Muscle layer of colon (tissue), 2 donors: ENCODE data around the gene EPN3.

Experiments used
- H3K27ac ChIP-seq: one replicate; pipeline ENCODE4 v1.7.0; 2013; ENCODE audit warnings: low read depth, mild to moderate bottlenecking, low read length, moderate library complexity
- H3K27me3 ChIP-seq, 2 donors: one replicate each; pipeline ENCODE4 v1.7.0; 2013; ENCODE audit warnings: low read length in 2 of 2, mild to moderate bottlenecking in 2 of 2; ENCODE audit not compliant: insufficient read depth in 2 of 2, control insufficient read depth in 1 of 2
- H3K36me3 ChIP-seq: one replicate; pipeline ENCODE4 v1.7.0; 2013; ENCODE audit warnings: mild to moderate bottlenecking, low read length; ENCODE audit not compliant: insufficient read depth
- H3K4me1 ChIP-seq: one replicate; pipeline ENCODE4 v1.7.0; 2013; ENCODE audit warnings: mild to moderate bottlenecking, low read length; ENCODE audit not compliant: insufficient read depth
- H3K4me3 ChIP-seq, 2 donors: one replicate each; pipeline ENCODE4 v1.7.0; 2013; ENCODE audit warnings: low read length in 2 of 2, low read depth in 1 of 2, mild to moderate bottlenecking in 1 of 2, moderate library complexity in 1 of 2
- H3K9ac ChIP-seq: one replicate; pipeline ENCODE4 v1.7.0; 2013; ENCODE audit warnings: low read length
- H3K9me3 ChIP-seq: one replicate; pipeline ENCODE4 v1.7.0; 2013; ENCODE audit warnings: mild to moderate bottlenecking, low read length
- donor health status: abdominal sarcoma.
- donor health status: Adenocarcinoma of cecum.

EPN3 gene

DNA sequence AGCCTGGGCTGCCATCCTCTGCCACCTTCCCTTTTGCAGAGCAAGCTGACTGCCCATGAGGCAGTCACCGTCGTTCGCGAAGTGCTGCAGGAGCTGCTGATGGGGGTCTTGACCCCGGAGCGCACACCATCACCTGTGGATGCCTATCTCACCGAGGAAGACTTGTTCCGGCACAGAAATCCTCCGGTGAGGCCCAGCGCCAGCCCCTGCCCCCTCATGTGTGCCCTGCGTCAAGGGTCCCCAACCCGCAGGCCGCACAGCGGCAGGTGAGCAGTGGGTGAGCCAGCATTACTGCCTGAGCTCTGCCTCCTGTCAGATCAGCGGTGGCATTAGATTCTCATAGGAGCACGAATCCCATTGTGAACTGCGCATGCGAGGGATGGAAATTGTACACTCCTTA lies 7.7 kb upstream of the EPN3 start:
- Histone ChIP-seq H3K27ac (no peak overlapping the region), H3K9me3 (no peaks in the 10 kb centered on the region), H3K36me3 (no peaks in the 10 kb centered on the region), H3K4me1 (no peaks in the 10 kb centered on the region), H3K27me3 (no peaks in the 10 kb centered on the region), H3K9ac (no peak overlapping the region), H3K4me3 (no peak overlapping the region)

DNA sequence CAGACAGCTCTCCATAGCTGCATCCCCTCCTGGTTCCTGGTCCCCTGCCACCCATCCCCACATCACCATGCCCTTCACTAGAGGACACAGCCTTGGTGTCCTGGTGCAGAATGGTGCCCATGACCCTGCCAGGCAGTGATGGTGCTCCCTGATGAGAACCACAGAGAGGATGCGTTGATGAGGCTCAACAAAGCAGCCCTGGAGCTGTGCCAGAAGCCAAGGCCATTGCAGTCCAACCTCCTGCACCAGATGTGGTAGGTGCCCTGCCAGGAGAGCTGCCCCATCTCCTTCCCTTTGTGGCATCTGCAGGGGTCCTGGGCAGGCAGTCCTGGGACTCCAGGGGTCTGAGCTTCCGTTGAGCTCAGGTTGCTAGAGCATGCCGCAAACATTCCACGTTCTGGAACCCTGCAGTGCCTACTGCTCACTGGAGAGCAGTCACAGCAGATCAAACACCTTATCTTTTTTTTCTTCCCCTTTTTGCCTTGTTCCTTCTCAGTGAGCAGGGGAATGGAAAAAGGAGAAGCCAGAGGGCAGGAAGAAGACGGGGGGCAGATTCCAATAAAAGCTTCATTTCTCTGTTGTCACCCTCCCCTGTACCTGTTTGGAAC lies 5.3 kb upstream of the EPN3 start:
- H3K27ac ChIP-seq: no peak overlapping the region
- H3K9me3 ChIP-seq: no peaks in the 10 kb centered on the region
- H3K36me3 ChIP-seq: no peaks in the 10 kb centered on the region
- no peak overlapping the region for H3K4me3 ChIP-seq
- H3K9ac ChIP-seq: no peak overlapping the region
- peaks cover 10 to 16% of the 10 kb centered on the region in 2 donors for H3K27me3 ChIP-seq
- no peaks in the 10 kb centered on the region for H3K4me1 ChIP-seq

DNA sequence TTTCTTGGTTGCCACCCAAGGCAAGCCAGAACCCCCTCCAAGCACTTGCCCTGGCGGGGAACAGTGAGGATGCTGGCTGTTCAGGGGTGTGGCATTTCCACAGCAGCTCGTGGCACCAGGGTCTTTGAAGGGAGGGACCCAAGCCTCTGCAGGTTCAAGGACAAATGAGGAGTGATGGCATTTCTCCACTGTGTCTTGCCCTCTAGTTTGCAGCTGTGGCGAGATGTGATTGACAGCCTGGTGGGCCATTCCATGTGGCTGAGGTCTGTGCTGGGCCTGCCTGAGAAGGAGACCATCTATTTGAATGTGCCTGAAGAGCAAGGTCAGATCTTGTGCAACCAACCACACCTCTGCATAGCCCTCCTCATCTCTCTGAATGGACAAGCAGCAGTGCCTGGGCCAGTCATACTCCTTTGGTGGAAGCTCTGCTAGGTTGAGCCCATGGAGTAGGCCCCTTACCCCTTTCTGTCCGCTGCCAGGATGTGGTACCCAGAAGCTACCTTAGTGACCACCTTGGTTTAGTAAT lies 4.5 kb upstream of the EPN3 start:
- Histone ChIP-seq H3K4me1 (no peaks in the 10 kb centered on the region), H3K27ac (no peak overlapping the region), H3K9ac (no peak overlapping the region), H3K9me3 (no peaks in the 10 kb centered on the region), H3K4me3 (no peak overlapping the region), H3K27me3 (peaks cover 18 to 23% of the 10 kb centered on the region in 2 donors), H3K36me3 (no peaks in the 10 kb centered on the region)

DNA sequence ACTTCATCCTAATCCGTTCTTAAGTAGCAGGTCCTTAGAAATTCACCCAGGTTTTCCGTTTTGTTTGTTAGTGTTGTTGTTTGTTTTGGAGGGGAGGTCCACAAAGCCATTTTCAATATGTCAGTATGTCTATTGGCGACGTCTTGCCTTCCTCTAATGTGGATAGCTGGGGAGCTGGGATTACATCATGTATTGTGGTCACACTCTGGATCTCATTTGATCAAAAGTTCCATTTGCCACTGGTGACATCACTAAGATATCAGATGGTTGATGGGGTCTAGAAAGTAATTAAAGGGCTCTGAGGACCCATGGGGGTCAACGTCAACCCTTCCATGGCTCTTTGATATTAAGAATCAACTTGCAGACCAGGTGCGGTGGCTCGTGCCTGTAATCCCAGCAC lies 2.7 kb upstream of the EPN3 start:
- no peaks in the 10 kb centered on the region for H3K36me3 ChIP-seq
- no peak overlapping the region for H3K9ac ChIP-seq
- H3K4me3 ChIP-seq: no peak overlapping the region
- H3K9me3 ChIP-seq: no peaks in the 10 kb centered on the region
- H3K27me3 ChIP-seq: peaks cover 32 to 35% of the 10 kb centered on the region in 2 donors
- no peak overlapping the region for H3K27ac ChIP-seq
- peaks cover 12% of the 10 kb centered on the region for H3K4me1 ChIP-seq

DNA sequence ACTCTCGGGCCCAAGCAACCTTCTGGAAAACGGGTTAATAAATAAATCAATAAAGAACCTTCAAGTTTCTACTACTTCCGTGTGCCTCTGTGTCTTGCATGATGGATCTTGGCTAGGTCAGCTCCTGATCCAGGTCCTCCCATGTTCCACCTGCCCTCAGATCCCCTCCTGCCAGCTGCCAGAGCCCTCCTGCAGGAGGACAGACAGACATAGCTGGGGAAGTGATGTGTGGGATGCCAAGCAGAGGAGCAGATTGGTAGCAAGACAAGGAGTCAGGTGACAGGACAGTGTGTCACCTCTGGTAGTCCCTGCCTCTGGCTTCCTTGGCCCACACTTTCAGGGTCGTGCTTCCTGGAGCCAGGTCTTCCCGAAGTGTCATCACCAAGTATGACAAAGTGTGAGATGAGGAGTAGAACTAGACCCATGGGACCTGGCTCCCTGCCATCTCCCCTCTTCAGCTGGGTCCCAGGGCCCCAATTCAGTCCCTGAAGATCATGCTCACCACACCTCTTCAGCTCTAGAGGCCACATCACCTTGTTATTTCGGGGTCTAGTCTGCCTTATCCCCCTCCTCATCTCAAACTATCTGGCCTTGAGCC lies 1.0 kb upstream of the EPN3 start:
- peaks cover 35 to 39% of the 10 kb centered on the region in 2 donors for H3K27me3 ChIP-seq
- no peak overlapping the region for H3K9ac ChIP-seq
- H3K4me3 ChIP-seq: no peak overlapping the region
- no peaks in the 10 kb centered on the region for H3K9me3 ChIP-seq
- no peak overlapping the region for H3K27ac ChIP-seq
- H3K36me3 ChIP-seq: no peaks in the 10 kb centered on the region
- peaks cover 12% of the 10 kb centered on the region for H3K4me1 ChIP-seq

DNA sequence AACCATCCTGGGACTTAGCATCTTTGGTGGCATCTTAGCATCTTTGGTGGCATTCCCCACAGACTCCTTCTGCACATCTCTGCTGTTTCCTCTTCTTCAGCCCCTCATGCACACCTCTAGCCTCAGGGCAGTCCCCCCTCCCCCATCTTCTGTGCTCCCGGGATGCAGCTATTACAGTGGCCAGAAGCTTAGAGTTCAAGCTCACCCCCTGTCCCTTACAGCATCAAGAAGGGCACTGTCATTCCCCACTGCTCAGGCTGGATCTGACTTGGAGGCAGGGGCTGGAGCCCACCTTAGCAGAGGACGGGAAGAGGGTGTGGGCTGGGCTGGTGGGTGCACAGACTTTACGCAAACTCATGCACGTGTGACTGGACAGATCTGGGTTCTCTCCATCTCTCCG lies 650 bp downstream of the EPN3 start:
- Histone ChIP-seq H3K27ac (no peak overlapping the region), H3K4me1 (peaks cover 12% of the 10 kb centered on the region), H3K27me3 (peaks cover 35 to 39% of the 10 kb centered on the region in 2 donors), H3K4me3 (no peak overlapping the region), H3K9me3 (no peaks in the 10 kb centered on the region), H3K9ac (no peak overlapping the region), H3K36me3 (no peaks in the 10 kb centered on the region)

DNA sequence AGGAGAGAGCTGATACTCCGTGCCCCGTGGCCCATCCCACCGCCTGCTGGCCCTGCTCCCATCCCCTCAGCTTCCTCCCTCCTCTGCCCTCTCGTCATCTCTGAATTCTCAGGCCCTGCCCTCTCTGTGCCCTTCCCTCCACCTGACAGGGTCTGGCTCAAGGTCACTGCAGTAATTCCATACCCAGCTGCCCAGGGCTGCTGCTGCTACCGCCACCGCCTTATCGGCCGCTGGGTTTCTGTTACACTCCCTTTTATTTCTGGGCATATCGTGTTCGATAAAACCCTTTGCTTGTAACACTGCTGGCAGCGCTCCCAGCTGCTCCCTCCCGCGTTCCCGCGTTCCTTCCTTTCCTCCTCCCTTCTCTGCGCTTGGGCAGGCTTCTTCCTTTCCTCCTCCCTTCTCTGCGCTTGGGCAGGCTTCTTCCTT lies 1.2 kb downstream of the EPN3 start:
- H3K9me3 ChIP-seq: no peaks in the 10 kb centered on the region
- no peak overlapping the region for H3K9ac ChIP-seq
- H3K36me3 ChIP-seq: no peaks in the 10 kb centered on the region
- peaks cover 35 to 39% of the 10 kb centered on the region in 2 donors for H3K27me3 ChIP-seq
- peaks cover 12% of the 10 kb centered on the region for H3K4me1 ChIP-seq
- no peak overlapping the region for H3K27ac ChIP-seq
- H3K4me3 ChIP-seq: no peak overlapping the region

DNA sequence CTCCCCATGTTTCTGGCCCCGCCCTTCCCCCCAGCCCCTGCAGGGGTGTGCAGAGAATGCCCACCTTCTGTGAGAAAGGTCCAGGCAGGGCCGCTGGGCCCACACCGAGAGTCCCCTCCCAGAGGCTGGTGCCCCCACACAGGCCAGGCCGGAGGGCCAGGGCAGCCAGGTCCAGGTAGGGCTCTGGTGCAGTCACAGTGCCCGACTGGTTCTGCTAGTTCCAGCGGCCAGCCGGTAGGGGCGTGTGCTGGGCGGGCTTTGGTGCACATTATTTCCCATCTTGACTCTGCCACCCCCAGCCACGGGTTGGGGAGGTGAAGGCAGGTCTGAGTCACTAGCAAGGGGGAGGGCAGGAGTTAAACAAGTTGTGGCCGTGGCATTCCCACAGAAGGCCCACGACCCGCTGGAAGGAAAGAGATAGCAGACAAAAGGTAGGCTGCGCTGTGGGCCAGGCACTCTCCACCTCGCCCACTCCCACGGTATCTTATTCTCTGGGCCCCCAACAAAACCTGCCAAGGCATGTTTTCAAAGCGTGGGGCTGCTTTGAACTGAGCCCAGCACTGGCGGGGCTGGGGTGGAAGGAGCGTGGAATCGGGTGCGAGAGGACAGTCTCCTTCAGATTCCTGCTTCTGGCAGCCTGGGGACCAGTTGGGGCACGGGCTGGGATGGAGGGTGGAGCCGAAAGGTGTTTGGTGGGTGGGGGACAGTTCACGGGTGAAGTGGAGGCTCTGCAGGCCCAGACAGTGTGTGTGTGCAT lies 1.9 kb downstream of the EPN3 start:
- Histone ChIP-seq H3K36me3 (no peaks in the 10 kb centered on the region), H3K9ac (no peak overlapping the region), H3K4me1 (peaks cover 12% of the 10 kb centered on the region), H3K27me3 (peaks cover 35 to 39% of the 10 kb centered on the region in 2 donors), H3K27ac (no peak overlapping the region), H3K4me3 (no peak overlapping the region), H3K9me3 (no peaks in the 10 kb centered on the region)

DNA sequence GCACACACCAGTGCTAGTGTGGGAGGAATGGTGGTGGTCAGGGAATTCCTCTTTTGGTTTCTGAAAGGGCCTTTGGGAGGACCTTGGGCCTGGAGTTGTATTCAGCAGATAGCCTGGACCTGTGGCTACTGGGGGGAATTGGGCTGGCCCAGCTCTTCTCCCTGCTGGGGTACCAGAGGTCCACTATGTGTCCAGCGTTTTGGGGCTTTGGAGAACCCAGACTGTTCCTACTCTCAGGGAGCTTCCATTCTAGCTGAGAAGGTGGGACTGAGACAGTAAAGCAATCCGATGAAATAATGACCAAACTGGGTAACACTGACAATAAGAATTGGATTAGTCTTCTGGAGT lies 2.4 kb downstream of the EPN3 start:
- Histone ChIP-seq H3K9ac (no peak overlapping the region), H3K27ac (no peak overlapping the region), H3K4me1 (peaks cover 12% of the 10 kb centered on the region), H3K36me3 (no peaks in the 10 kb centered on the region), H3K9me3 (no peaks in the 10 kb centered on the region), H3K4me3 (no peak overlapping the region), H3K27me3 (peaks cover 35 to 39% of the 10 kb centered on the region in 2 donors)

DNA sequence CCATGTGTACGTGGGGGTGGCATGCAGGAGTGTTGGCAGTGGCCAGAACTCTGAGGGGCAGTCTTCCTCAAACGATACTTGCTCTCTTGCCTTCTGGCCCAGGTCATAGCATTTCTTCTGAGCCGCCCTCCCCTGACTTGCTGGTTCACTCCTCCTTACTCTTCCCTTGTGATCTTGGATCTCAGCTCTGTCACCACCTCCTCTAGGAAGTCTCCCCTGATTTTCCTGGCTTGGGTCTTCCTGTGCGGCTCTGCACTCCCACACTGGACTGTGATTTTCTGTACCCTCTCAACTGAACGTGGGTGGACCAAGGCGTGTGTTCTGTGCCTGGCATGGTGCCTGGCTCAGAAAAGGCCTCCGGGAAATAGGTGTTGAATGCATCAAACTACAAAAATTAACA lies 2.9 kb downstream of the EPN3 start:
- H3K36me3 ChIP-seq: no peaks in the 10 kb centered on the region
- peaks cover 35 to 39% of the 10 kb centered on the region in 2 donors for H3K27me3 ChIP-seq
- peaks cover 12% of the 10 kb centered on the region for H3K4me1 ChIP-seq
- no peak overlapping the region for H3K27ac ChIP-seq
- H3K9me3 ChIP-seq: no peaks in the 10 kb centered on the region
- H3K9ac ChIP-seq: no peak overlapping the region
- H3K4me3 ChIP-seq: no peak overlapping the region

DNA sequence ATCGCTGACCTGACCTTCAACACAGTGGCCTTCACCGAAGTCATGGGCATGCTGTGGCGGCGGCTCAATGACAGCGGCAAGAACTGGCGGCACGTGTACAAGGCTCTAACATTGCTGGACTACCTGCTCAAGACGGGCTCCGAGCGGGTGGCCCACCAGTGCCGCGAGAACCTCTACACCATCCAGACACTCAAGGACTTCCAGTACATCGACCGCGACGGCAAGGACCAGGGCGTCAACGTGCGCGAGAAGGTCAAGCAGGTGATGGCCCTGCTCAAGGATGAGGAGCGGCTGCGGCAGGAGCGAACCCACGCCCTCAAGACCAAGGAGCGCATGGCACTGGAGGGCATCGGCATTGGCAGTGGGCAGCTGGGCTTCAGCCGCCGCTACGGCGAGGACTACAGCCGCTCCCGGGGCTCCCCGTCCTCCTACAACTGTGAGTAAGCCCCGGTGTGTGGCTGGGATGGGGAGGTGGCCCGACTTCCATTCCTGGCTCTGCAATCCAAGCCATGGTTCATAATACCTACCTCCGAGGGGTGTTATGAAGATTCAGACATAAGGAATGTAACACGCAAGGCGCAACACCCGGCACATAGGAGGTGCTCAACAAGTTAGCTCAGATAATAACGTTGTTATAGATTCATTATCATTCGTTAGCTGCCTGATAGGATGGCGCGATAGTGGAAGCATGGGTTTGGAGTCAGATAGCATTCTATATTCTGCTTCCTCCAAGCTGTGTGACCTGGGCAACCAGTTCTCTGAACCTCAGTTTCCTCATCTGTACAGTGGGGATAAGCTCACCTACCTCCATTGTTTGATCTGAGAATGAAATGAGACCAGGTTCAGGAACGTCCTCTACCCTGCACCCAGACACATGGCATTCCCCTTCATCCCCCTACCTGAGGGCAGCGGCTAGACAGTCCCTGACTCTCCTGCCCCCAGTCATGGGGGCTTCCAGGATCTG lies 4.4 kb downstream of the EPN3 start:
- peaks cover 19% of the 10 kb centered on the region for H3K4me1 ChIP-seq
- no peak overlapping the region for H3K27ac ChIP-seq
- H3K27me3 ChIP-seq: peaks cover 22 to 32% of the 10 kb centered on the region in 2 donors
- no peaks in the 10 kb centered on the region for H3K36me3 ChIP-seq
- H3K4me3 ChIP-seq: no peak overlapping the region
- H3K9ac ChIP-seq: no peak overlapping the region
- H3K9me3 ChIP-seq: no peaks in the 10 kb centered on the region
